Naive thymus-derived CD8-positive, alpha-beta T cell (primary cell): ENCODE measurements around the gene RNF144A. TPM values are rescaled to one million over a fixed set of nuclear protein-coding genes. Genes with fewer than 3 reads are reported as not detected.
A peak's percentile ranks its signal among the peaks of the same experiment; 100 is the strongest.
"Not testable (repeated sequence)": the region's sequence is repeated elsewhere in the genome, so short reads cannot be mapped to it uniquely, and the experiment has no call there.

ENCODE experiments used
- ATAC-seq, 2 donors: fragments of 150-1000 bp; cut with Tn5 transposase in 1 of 2; sonication (Bioruptor Pico), chemical (Tn5 transposase) in 1 of 2; 1 replicate in 1 of 2; 2 replicates in 1 of 2; pipeline ENCODE4 v1.10.0; 2021; ENCODE audit warnings: mild to moderate bottlenecking in 2 of 2, moderate library complexity in 2 of 2
- POLR2A ChIA-PET: fragments of 350-600 bp; sonication (Branson Sonifier 250); formaldehyde crosslinking; loops from one replicate; lab custom pipeline; 2021; ENCODE audit warnings: antibody characterized with exemption; lab: Charles Lee
- DNase-seq, 10 donors: peaks; one replicate each; pipeline versions ENCODE4 v3.0.0 to v3.0.0-alpha.2; 2020 to 2022
- H3K27ac Mint-ChIP-seq, 10 donors: one replicate each; pipeline ENCODE4 v1.8.0; 2020 to 2022; ENCODE audit warnings: mild to moderate bottlenecking in 10 of 10, mixed read lengths in 10 of 10, moderate library complexity in 4 of 10, inconsistent platforms in 1 of 10
- H3K27me3 Mint-ChIP-seq, 5 donors: one replicate each; pipeline ENCODE4 v1.8.0; 2021 to 2022; ENCODE audit warnings: mixed read lengths in 5 of 5
- H3K36me3 Mint-ChIP-seq, 3 donors: one replicate each; pipeline ENCODE4 v1.8.0; 2020 to 2022; ENCODE audit warnings: mixed read lengths in 3 of 3, mild to moderate bottlenecking in 2 of 3, inconsistent platforms in 1 of 3
- H3K4me1 Mint-ChIP-seq, 4 donors: one replicate each; pipeline ENCODE4 v1.8.0; 2021 to 2022; ENCODE audit warnings: mixed read lengths in 4 of 4
- H3K4me3 Mint-ChIP-seq, 10 donors: one replicate each; pipeline ENCODE4 v1.8.0; 2020 to 2022; ENCODE audit warnings: mild to moderate bottlenecking in 10 of 10, mixed read lengths in 10 of 10, moderate library complexity in 6 of 10, inconsistent platforms in 1 of 10
- H3K9me3 Mint-ChIP-seq, 9 donors: one replicate each; pipeline ENCODE4 v1.8.0; 2020 to 2022; ENCODE audit warnings: mixed read lengths in 9 of 9, mild to moderate bottlenecking in 3 of 9, inconsistent platforms in 1 of 9, moderate library complexity in 1 of 9
- polyA plus RNA-seq, 3 donors: library from polyadenylated mRNA; unstranded; fragments of 300-500 nt; fragmentation: Illumina TruSeq; gene quantifications; one replicate each; pipeline ENCODE4 v1.2.3, GENCODE V29; 2021
- total RNA-seq, 8 experiments: library from RNA in 2 of 8; stranded (reverse) in 2 of 8; gene quantifications; one replicate each; pipeline ENCODE4 v1.2.3 and lab custom pipeline; 2021 to 2026

Gene RNF144A
- total and polyA plus RNA-seq, 5 experiments from 2014 or later = 10.3 to 42.7 (median 15.5) TPM

DNA sequence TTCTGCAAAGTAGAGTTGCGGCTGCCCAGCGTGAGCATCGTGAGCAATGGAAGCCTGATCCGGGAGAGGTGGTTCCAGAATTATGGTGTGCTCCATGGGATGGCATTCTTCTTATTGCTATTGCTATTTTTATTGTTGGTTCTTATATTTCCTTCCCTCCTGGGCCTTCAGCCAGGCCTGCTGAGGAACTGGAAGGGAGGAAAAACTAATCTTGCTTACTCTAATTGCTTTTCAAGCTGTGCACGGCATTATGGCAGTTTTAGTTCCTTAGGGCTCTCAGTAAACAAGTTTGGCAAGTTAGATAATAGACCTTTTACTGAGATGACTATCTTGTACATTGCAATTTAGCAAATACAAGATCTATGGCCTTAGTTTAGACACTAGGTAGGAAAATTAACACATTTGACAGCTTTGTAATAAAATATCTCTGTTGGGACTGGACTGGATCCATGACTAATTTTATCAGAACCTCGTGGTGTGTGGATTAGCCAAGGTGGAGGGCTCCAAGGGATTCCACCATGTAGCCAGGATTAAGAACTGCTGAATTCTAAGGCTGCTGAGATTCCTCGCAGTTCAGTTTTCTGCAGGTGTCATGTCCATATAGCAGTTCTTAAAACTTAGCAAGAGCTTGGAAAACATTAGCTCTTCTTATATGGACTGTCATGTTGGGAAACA, 33.6 kb upstream of the RNF144A start:
- no peak for DNase-seq
- no peaks in the 10 kb centered on the region for H3K27me3 Mint-ChIP-seq
- peaks cover 23 to 40% (median 34%) of the 10 kb centered on the region in 4 donors for H3K4me1 Mint-ChIP-seq
- H3K36me3 Mint-ChIP-seq = peaks cover 0 to 35% (median 4%) of the 10 kb centered on the region in 3 donors
- peak overlapping the region in 1 of 10 donors; percentile 25 for H3K27ac Mint-ChIP-seq
- no peak overlapping the region for H3K4me3 Mint-ChIP-seq
- H3K9me3 Mint-ChIP-seq = no peaks in the 10 kb centered on the region
- POLR2A ChIA-PET = no interaction called here
- no peak for ATAC-seq

DNA sequence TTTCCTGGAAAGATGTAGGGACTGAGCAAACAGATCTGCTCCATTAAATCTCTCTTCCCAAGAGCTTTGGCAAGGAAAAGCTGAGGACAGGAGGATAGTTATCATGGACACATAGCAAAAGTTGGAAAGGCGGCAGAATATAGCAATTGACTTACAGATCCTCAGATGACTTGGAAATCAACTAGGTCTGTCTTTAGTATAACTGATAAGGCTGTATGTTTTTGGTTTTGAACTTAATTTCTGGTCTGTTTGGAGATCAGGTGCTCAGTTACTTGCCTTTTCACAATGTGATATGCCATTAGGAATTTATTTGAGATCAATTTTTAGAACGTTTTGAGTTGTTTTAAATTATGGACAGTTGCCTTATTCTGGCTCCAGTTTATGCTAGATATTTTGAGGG, 31.7 kb upstream of the RNF144A start:
- Mint-ChIP-seq H3K36me3 (peaks cover 0 to 43% (median 8%) of the 10 kb centered on the region in 3 donors), H3K27me3 (no peaks in the 10 kb centered on the region), H3K4me3 (no peak overlapping the region), H3K4me1 (peaks cover 12 to 21% (median 16%) of the 10 kb centered on the region in 4 donors), H3K27ac (no peak overlapping the region), H3K9me3 (no peaks in the 10 kb centered on the region)
- DNase-seq = no peak
- POLR2A ChIA-PET = no interaction called here
- no peak for ATAC-seq

DNA sequence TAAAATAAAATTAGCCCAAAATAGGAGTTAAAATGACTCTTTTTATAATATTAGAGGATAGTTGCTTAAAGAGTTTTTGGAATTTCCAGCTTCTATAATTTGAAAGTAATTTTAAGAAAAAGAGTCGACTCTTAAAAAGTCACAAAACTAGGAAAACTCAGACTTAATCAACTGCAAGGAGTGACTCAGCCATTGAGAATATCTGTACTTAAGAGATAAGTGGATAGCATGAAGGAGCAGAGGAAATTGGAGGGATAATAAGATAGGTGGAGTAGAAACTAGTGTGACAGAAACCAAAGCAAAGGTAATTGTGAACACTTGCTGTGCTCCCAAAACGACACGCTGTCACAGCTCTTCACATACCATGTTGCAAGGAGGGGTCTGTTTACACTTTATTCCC, 31.2 kb upstream of the RNF144A start:
- peaks cover 8 to 18% (median 13%) of the 10 kb centered on the region in 4 donors for H3K4me1 Mint-ChIP-seq
- ATAC-seq (no peak), DNase-seq (no peak)
- H3K27ac Mint-ChIP-seq = no peak overlapping the region
- H3K36me3 Mint-ChIP-seq = peaks cover 0 to 43% (median 8%) of the 10 kb centered on the region in 3 donors
- no peak overlapping the region for H3K4me3 Mint-ChIP-seq
- H3K9me3 Mint-ChIP-seq = no peaks in the 10 kb centered on the region
- POLR2A ChIA-PET = no interaction called here
- H3K27me3 Mint-ChIP-seq = no peaks in the 10 kb centered on the region

DNA sequence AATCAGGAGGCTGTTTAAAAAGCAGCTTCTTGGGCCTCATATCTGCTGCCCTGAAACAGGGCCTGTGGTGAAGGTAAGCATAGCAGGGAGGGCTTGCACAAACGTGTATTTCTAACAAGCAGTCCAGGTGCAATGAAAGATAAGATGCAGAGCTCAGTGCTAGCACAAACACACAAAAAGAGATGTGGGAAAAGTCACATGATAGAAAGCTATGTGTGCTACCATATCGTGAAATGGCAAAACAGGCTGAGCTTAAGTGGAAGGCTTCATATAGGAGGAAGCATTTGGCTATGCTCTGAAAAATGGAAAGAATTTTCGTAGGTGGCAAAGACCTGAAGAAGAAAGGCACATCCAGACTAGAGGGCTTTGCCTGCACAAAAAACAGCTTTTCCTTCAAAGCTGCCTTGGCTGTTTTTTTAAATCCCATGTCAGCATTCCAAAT, 29.4 kb upstream of the RNF144A start:
- POLR2A ChIA-PET = interaction anchor here (0.9 to 1.9 kb wide), 2 partner anchors 11 to 159 kb away, joined by 3 to 4 read pairs; partner anchors contain the start of gene RSAD2
- Mint-ChIP-seq H3K27ac (peak overlapping the region in 1 of 10 donors; percentile 20), H3K9me3 (no peaks in the 10 kb centered on the region), H3K27me3 (no peaks in the 10 kb centered on the region), H3K4me3 (no peak overlapping the region), H3K4me1 (peaks cover 0 to 5% (median under 1%) of the 10 kb centered on the region in 4 donors), H3K36me3 (peaks cover 0 to 40% (median 8%) of the 10 kb centered on the region in 3 donors)
- DNase-seq (no peak), ATAC-seq (no peak)

DNA sequence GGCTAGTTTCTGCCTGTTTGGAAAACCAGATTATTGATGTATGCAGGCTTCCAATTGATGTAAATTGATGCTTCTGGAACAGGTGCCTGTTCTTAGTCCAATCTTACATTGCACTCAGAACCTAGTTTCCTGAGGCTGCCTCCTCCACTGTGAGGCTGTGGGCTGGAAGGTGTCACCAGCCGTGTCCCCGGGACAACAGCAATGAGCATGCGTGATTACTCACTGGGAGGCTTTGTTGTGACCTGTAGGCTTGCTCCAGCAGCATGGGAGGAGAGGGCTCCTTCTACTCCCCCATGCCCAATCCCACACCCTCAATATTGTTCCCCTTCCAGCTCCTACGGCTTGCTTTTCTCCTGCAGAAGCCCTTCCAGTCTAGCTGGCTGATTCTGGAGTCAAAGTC, 28.5 kb upstream of the RNF144A start:
- no peaks in the 10 kb centered on the region for H3K9me3 Mint-ChIP-seq
- H3K27ac Mint-ChIP-seq = peak overlapping the region in 2 of 10 donors; percentile 39 to 54
- ATAC-seq (no peak), DNase-seq (no peak)
- H3K4me1 Mint-ChIP-seq = peaks cover 0 to 5% (median 0%) of the 10 kb centered on the region in 4 donors
- H3K27me3 Mint-ChIP-seq = no peaks in the 10 kb centered on the region
- POLR2A ChIA-PET = interaction anchor here (1.9 kb wide), 1 partner anchor 12 kb away, joined by 4 read pairs; the partner anchor contains the start of gene RSAD2
- H3K4me3 Mint-ChIP-seq = no peak overlapping the region
- H3K36me3 Mint-ChIP-seq = peaks cover 0 to 38% (median 8%) of the 10 kb centered on the region in 3 donors

DNA sequence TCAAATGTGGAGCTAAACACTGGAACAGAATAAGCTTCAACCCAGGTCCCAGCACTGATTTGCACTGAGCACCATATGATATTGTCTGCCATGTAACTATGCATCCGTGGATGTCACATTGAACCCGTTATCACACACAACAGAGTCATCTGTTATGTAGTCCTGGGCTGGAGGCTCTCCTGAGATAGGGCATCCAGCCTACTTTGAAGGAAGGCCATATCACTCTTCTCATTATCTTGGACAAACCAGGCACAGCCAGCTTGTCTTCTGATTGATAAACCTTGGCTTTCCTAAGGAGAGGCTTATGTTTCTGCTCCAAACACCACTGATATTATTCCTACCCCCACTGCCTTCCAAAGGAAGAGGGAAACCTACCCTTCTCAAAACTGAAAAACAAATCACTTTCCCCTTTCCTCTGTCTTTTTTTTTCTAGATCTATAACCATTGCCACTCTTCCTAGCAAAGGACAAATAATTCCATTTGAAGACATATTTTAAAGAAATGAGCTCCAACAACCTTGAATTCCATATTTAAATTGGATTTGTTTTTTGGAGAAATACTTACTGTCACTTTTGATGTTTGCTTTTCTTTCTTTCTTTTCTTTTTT, 23.2 kb upstream of the RNF144A start:
- Mint-ChIP-seq H3K27ac (peak overlapping the region in 3 of 10 donors; percentile 2 to 49 (median 35)), H3K27me3 (no peaks in the 10 kb centered on the region), H3K4me3 (no peak overlapping the region), H3K4me1 (peaks cover 0 to 11% (median 3%) of the 10 kb centered on the region in 4 donors), H3K9me3 (no peaks in the 10 kb centered on the region), H3K36me3 (peaks cover 0 to 21% (median 19%) of the 10 kb centered on the region in 3 donors)
- ATAC-seq = no peak
- POLR2A ChIA-PET = interaction anchor here (2.0 kb wide), 1 partner anchor 15 kb away, joined by 4 read pairs; no protein-coding TSS in a partner anchor
- DNase-seq = no peak

DNA sequence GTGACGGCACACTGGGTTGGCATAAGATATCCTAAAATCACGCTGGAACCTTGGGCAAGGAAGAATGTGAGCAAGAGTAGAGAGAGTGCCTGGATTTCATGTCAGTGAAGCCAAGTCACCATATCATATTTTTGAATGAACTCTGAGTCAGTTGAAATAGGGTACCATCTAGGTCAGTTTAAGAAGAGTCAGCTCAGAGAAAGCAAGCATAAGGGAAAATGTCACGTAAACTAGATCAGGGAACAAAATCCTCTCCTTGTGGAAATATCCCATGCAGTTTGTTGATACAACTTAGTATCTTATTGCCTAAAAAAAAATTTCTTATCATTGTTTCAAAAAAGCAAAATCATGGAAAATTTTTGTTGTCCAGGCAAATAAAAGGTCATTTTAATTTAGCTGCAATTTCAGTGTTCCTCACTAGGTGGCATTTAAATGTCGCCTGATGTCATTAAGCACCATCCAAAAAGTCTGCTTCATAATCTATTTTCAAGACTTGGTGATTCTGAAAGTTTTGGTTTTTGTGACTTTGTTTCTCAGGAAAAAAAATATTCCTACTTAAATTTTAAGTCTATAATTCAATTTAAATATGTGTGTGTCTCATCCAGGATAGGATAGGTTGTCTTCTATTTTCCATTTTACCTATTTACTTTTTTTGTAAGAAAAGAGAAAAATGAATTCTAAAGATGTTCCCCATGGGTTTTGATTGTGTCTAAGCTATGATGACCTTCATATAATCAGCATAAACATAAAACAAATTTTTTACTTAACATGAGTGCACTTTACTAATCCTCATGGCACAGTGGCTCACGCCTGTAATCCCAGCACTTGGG, 20.1 kb upstream of the RNF144A start:
- peaks cover 2 to 16% (median 9%) of the 10 kb centered on the region in 4 donors for H3K4me1 Mint-ChIP-seq
- H3K27ac Mint-ChIP-seq = peak overlapping the region in 2 of 10 donors; percentile 13 to 36
- H3K9me3 Mint-ChIP-seq = peaks cover 0 to 13% (median 3%) of the 10 kb centered on the region in 9 donors
- H3K4me3 Mint-ChIP-seq = no peak overlapping the region
- H3K27me3 Mint-ChIP-seq = no peaks in the 10 kb centered on the region
- peaks cover 8 to 37% (median 16%) of the 10 kb centered on the region in 3 donors for H3K36me3 Mint-ChIP-seq
- DNase-seq (peak in 3 of 10 donors; percentile 56 to 61 (median 58)), ATAC-seq (peak in 1 of 2 donors; percentile 47)
- POLR2A ChIA-PET = interaction anchor here (0.6 to 3.2 kb wide), 9 partner anchors 11 to 147 kb away, joined by 3 to 15 read pairs (median 7); partner anchors contain the start of gene RNF144A

DNA sequence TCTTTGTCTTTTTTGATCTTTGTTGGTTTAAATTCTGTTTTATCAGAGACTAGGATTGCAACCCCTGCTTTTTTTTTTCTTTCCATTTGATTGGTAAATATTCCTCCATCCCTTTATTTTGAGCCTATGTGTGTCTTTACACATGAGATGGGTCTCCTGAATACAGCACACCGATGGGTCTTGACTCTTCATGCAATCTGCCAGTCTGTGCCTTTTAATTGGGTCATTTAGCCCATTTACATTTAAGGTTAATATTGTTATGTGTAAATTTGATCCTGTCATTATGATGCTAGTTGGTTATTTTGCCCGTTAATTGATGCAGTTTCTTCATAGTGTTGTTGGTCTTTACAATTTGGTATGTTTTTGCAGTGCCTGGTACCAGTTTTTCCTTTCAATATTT, 14.6 kb upstream of the RNF144A start:
- H3K36me3 Mint-ChIP-seq = peaks cover 2 to 45% (median 24%) of the 10 kb centered on the region in 3 donors
- peaks cover 24 to 52% (median 35%) of the 10 kb centered on the region in 4 donors for H3K4me1 Mint-ChIP-seq
- H3K4me3 Mint-ChIP-seq, H3K27ac Mint-ChIP-seq, DNase-seq, ATAC-seq, H3K27me3 Mint-ChIP-seq: not testable (repeated sequence)
- peaks cover 0 to 25% (median 12%) of the 10 kb centered on the region in 9 donors for H3K9me3 Mint-ChIP-seq
- POLR2A ChIA-PET = interaction anchor here (0.7 to 1.1 kb wide), 2 partner anchors 14 to 16 kb away, joined by 6 to 7 read pairs; no protein-coding TSS in a partner anchor

DNA sequence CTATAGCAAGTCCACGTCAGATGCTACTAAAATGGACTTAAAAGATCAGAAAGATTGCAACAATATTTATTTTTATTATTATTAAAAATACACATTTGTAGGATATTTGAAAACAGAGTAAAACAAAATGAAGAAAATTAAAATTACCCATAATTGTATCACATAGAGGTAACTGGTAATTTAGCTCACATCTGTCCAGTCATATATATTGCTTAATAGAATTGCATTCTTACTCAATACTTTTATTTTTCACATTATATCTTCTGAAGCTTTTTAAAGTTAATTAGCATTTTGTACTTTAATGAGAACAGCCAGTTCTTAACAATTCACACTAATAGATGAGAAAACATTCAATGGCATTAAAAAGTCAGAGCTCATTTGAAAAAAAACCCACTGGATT, 11.5 kb upstream of the RNF144A start:
- peak overlapping the region in 1 of 10 donors; percentile 33 for H3K27ac Mint-ChIP-seq
- POLR2A ChIA-PET = interaction anchor here (0.6 to 1.6 kb wide), 6 partner anchors 8 to 40 kb away, joined by 3 to 5 read pairs (median 4); partner anchors contain the start of gene CMPK2
- no peaks in the 10 kb centered on the region for H3K27me3 Mint-ChIP-seq
- peak overlapping the region in 2 of 10 donors; percentile 45 to 50 for H3K4me3 Mint-ChIP-seq
- peaks cover 2 to 37% (median 25%) of the 10 kb centered on the region in 3 donors for H3K36me3 Mint-ChIP-seq
- ATAC-seq (no peak), DNase-seq (no peak)
- peaks cover 0 to 24% (median 12%) of the 10 kb centered on the region in 9 donors for H3K9me3 Mint-ChIP-seq
- peaks cover 43 to 73% (median 63%) of the 10 kb centered on the region in 4 donors for H3K4me1 Mint-ChIP-seq

DNA sequence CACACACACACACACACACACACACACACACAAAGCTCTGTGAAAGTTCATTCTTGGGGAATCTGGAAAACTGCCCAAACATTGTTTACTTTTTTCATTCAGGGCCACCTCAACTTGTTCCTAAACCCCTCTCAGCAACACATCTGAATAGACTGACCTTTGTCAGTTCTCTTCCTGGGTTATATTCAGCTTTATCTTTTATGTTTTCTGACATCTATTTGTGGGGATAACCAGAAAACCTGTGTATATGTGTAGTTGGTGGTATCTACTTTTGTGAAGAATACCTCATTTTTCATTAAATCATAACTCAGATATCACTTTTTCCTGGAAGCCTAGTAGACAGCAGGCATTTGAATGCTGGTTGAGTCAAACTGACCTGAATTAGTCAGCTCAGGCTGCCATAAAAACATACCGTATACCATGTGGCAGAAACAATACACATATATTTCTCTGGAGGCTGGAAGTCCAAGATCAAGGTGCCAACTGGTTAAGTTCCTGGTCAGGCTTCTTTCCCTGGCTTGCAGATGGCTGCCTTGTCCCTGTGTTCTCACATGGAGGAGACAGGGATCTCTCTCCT, 11.0 kb upstream of the RNF144A start:
- H3K9me3 Mint-ChIP-seq = peaks cover 0 to 24% (median 12%) of the 10 kb centered on the region in 9 donors
- H3K36me3 Mint-ChIP-seq = peaks cover 2 to 32% (median 25%) of the 10 kb centered on the region in 3 donors
- peaks cover 46 to 79% (median 69%) of the 10 kb centered on the region in 4 donors for H3K4me1 Mint-ChIP-seq
- DNase-seq (no peak), ATAC-seq (no peak)
- peak overlapping the region in 3 of 10 donors; percentile 16 to 23 (median 22) for H3K4me3 Mint-ChIP-seq
- POLR2A ChIA-PET = interaction anchor here (1.1 to 1.7 kb wide), 3 partner anchors 10 to 40 kb away, joined by 4 to 5 read pairs (median 4); partner anchors contain the start of gene CMPK2
- H3K27me3 Mint-ChIP-seq = no peaks in the 10 kb centered on the region
- peak overlapping the region in 5 of 10 donors; percentile 23 to 96 (median 88) for H3K27ac Mint-ChIP-seq

DNA sequence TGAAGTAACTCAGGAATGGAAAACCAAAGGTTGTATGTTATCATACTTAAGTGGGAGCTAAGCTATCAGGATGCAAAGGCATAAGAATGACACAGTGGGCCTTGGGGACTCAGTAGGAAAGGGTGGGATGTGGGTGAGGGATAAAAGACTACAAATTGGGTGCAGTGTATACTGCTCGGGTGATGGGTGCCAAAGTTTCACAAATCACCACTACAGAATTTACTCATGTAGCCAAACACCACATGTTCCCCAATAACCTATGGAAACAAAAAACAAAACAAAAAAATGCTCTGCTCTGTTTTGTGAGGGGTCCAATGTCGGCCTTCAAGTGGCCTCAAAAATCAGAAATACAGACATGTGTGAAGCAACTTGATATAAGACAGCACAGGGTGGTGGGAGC, 8.9 kb upstream of the RNF144A start:
- peaks cover 0 to 6% (median 3%) of the 10 kb centered on the region in 9 donors for H3K9me3 Mint-ChIP-seq
- ATAC-seq (no peak), DNase-seq (no peak)
- POLR2A ChIA-PET = interaction anchor here (0.7 to 6.9 kb wide), 3 partner anchors 10 to 12 kb away, joined by 3 to 55 read pairs (median 3); no protein-coding TSS in a partner anchor
- H3K27me3 Mint-ChIP-seq = no peaks in the 10 kb centered on the region
- H3K4me3 Mint-ChIP-seq = peak overlapping the region in 4 of 10 donors; percentile 30 to 86 (median 74)
- peak overlapping the region in 8 of 10 donors; percentile 57 to 99 (median 94) for H3K27ac Mint-ChIP-seq
- H3K4me1 Mint-ChIP-seq = peaks cover 57 to 92% (median 82%) of the 10 kb centered on the region in 4 donors
- H3K36me3 Mint-ChIP-seq = peaks cover 0 to 12% (median 8%) of the 10 kb centered on the region in 3 donors
